ENCODE data around the gene CYB561A3.

CYB561A3 gene

GRCh38 chr11:61357894-61358239 is 3.8 kb downstream of the CYB561A3 start:
- TF ChIP-seq CTCF (IDR thresholded peaks at IDR 0.05; ENCODE audit: insufficient read depth, low read depth, low read length, missing control alignments): no peak

DNA sequence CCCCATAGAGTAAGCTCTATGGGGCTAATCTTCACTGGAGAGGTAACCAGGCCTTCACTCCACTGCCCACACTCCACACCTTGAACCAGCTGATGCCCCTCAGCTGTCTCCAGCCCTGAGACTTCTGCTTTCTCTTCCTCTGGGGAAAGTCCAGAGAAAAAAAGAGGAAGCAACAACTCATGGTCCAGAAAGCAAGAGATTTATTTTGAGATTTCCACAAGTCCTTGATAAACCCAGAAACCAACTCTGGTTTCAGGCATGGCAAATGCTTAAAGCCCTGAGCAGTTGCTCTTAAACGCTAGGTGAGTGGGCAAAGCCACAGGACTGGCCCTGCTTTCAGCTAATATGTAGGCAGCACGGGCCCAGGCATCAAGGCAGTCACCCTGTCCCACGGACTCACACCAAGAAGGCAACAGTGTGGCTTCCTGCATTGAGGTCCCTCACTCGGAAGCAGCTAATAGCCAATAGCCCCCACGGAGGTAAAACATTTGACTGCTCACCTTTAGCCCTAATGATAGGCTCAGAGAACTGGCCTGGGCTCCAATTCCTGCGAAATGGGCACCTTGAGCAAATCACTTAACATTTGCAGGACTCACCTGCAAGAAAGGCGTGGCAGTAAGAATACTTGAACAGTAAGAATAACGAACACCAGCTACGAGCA is 4.3 kb downstream of the CYB561A3 start:
- DNase-seq (ENCODE audit: low read depth): no peak
- H3K4me3 ChIP-seq (ENCODE audit: low read length): no peak overlapping the region
- TF ChIP-seq CTCF (IDR thresholded peaks at IDR 0.05; ENCODE audit: insufficient read depth, low read depth, low read length, missing control alignments): no peak

More at GRCh38 chr11:61357894-61358239, 3.8 kb downstream of the CYB561A3 start:
- no peak overlapping the region for H3K4me3 ChIP-seq (ENCODE audit: low read length)
- DNase-seq (ENCODE audit: low read depth): no peak

- no peak for TF ChIP-seq CTCF (IDR thresholded peaks at IDR 0.05; ENCODE audit: insufficient read depth, low read depth, low read length, missing control alignments)
- no peak for DNase-seq (ENCODE audit: low read depth)
- H3K4me3 ChIP-seq (ENCODE audit: low read length): no peak overlapping the region
Observed at GRCh38 chr11:61356706-61357105, 5.0 kb downstream of the CYB561A3 start.

DNA sequence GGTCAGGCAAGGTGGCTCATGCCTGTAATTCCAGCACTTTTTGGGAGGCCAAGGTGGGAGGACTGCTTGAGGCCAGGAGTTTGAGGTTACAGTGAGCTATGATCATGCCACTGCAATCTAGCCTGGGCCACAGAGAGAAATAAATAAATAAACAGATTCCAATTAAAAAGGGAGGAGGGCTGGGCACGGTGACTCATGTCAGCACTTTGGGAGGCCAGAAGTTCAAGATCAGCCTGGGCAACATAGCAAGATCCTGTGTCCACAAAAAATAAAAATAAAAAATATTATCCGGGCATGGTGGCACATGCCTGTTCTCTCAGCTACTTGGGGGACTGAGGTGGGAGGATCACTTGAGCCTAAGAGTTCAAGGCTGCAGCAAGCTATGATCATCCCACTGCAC is 7.5 kb downstream of the CYB561A3 start:
- TF ChIP-seq CTCF (IDR thresholded peaks at IDR 0.05; ENCODE audit: insufficient read depth, low read depth, low read length, missing control alignments): no peak
- DNase-seq (ENCODE audit: low read depth): no peak

DNA sequence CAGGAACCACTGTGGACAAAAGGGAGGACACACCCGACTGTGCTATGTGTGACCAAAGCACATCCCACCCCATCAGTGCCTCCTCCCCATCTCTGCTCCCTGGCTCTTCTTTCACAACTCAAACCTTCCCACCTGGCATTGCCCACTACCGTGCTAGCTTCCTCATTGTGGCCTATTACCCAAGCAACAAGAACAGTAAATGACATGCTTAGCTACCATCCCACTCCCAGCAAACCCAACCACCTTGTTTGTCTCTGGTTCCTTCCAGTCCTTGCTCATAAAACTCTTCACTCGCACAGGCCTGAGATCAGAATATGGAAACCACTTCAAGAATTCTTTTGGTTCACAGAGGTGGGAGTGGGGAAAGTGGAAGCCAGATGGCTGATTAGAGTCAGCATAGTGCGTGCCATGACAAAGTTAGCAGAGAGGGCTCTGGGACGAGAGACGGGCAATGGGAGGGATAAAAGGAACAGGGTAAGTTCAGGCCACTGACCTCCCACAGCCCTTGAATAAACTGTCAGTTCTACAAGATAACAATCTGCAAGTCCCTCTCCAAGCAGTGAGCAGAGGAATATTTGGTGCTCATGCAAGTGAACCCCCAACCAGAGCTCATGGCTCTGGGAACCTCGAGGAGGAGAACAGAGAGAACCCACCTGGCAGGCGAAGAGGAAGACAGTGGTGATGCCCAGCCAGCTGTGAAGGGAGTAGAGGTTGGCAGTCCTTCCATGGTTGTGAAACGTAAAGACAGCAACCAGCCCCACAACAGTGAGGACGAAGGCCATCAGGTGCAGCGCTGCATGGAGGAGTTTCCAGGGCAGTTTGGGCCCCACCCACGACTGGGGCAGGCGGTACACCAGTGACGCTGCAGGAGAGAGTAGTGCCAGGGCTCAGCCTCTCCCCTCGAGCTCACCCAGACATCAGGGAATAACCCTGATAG is 8.3 kb downstream of the CYB561A3 start:
- H3K4me3 ChIP-seq (ENCODE audit: low read length): no peak overlapping the region
- no peak for TF ChIP-seq CTCF (IDR thresholded peaks at IDR 0.05; ENCODE audit: insufficient read depth, low read depth, low read length, missing control alignments)
- DNase-seq (ENCODE audit: low read depth): no peak

More for the DNA sequence above, 7.5 kb downstream of the CYB561A3 start:
- H3K4me3 ChIP-seq (ENCODE audit: low read length): no peak overlapping the region

DNA sequence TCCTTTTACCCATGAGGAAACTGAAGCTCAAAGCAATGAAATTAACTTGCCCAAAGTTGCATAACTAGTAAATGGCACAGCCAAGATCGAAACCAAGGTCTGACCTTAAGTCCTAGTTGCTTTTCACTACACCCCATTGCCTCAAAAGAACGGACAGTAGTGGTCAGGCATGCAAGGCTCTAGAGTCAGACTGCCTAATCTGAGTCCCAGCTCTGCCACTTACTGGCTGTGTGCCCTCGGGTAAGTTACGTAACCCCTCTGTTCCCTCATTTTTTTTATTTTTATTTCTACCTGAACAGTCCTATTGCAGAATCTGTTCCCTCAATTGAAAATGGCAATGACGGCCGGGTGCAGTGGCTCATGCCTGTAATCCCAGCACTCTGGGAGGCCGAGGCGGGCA is 9.6 kb downstream of the CYB561A3 start:
- H3K4me3 ChIP-seq (ENCODE audit: low read length): no peak overlapping the region
- no peak for DNase-seq (ENCODE audit: low read depth)
- TF ChIP-seq CTCF (IDR thresholded peaks at IDR 0.05; ENCODE audit: insufficient read depth, low read depth, low read length, missing control alignments): no peak

Measured in epithelial cell of esophagus (primary cell).